Fibroblast of skin of left quadriceps (primary cell): ENCODE measurements around the gene EXOSC5.
"Not testable (repeated sequence)": the region's sequence is repeated elsewhere in the genome, so short reads cannot be mapped to it uniquely, and the experiment has no call there.

Experiments
- DNase-seq, 2 experiments: peaks; one replicate each; pipeline ENCODE4 v3.0.0-alpha.2; 2013; ENCODE audit warnings: low read depth in 2 of 2

Gene EXOSC5

DNA sequence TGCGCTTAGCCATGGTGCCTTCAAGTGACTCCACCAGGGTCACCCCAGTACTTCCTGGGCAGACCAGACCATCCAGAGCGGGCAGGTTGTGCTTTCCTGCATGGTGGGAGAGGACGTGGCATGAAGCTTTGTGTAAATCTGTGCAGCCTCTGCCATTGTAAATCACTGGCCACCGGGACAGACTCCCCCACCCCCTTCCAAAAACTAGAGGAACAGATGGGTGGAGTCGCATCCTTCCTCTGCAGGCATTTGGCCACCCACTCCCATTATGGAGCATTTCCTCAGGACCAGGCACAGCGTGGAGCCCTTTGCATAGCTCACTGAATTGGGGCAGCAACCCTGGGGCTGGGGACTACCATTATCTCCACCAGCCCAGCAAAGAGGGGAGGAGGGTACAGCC, 8.6 kb upstream of the EXOSC5 start:
- no peak for DNase-seq

DNA sequence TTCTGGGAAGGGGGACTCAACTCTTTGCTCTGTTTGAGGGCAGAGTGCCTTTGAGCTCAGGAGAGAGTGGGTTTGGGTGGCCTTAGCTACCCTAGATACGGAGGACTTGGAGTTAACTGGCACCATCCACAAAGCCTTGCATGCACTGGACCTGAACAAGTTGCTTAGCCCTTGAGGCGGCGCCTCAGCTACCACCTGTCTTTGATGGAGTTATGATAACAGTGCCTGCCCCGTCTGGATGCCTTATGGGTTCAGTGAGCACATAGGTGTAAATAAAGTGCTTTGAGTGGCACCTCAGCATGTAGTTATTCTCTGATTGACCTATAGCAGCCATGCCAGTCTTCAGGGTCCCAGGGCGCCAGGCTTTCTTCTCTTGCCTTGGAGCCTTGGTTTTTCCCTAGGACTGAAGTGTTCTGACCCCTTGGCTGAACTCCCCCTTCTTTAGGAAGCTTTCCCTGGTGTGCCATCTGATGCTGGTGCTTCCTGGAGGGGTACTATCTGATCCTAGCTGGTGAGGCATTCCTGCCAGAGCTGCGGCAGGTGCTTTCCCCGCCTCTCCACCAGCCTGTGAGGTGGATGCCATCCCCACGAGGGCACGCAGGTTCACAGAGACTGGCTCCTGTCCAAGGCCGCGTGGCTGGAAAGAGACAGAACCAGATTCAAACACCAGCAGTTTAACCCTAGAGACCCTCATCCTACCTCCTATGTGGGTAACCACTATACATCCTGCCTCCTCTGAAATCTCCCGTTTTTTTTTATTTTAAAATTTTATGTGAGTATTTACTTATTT, 6.2 kb upstream of the EXOSC5 start:
- DNase-seq: no peak

DNA sequence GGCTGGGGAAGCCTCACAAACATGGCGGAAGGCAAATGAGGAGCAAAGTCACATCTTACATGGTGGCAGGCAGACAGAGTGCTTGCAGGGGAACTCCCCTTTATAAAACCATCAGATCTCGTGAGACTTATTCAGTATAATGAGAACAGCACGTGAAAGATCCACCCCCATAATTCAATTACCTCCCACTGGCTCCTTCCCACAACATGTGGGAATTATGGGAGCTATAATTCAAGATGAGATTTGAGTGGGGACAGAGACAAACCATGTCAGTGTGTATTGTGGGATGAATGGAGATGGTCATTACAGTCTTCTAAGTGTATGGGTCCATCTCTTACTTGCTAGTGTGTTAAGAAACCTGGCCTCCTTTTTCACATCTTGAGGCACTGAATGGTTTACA, 4.9 kb upstream of the EXOSC5 start:
- no peak for DNase-seq

DNA sequence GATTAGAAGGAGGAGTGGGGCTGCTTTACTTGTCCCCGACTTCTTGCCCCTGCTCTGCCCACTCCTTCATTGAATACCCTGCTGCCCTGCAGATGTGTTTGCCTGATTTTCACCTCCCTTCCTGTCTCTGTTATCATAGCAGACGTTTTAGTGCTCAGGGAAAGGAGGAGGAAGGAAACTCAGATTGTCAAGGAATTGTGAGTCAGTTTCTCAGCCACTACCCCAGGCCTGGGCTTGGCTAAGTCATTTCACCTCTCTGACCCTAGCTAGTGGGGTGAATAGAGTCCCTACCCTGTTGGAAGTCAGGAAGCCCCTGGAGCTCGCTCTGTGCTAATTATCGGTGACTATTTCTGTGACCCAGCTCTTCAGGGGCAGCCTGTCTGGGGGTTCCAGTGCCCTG, 4.3 kb upstream of the EXOSC5 start:
- DNase-seq: no peak

DNA sequence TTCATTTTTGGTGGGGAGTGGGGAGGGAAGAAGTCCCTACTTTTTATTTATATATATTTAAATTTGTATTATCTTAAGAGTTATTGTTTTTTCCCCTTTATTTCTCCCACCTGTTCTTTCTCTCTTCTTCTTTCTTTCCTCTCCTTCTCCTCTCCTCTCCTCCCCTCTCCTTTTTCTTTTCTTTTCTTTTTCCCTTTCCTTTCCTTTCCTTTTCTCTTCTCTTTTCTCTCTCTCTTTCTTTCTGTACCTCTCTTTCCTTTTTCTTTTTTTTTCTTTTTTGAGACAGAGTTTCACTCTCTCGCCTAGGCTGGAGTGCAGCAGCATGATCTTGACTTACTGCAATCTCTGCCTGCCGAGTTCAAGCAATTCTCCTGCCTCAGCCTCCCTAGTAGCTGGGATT, 2.4 kb upstream of the EXOSC5 start:
- DNase-seq: no peak

DNA sequence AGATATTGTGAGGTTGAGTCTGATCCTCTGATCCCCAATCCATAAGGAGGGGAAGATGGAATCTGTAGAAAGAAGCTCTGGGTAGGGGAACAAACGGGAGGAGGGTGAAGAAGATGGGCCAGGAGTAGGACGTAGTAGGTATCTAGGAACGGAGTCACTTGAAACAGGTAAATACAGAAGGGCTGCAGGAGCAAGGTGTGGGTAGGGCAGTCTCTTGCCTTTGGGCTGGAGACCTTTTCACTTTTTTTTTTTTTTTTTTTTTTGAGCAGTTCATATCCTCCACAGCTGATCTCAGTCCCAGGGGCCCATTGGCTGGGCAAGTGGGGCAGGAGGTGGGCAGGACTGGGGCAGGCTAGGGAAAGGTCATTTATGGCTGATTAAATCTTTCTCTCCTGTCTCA, 1.9 kb upstream of the EXOSC5 start:
- no peak for DNase-seq

DNA sequence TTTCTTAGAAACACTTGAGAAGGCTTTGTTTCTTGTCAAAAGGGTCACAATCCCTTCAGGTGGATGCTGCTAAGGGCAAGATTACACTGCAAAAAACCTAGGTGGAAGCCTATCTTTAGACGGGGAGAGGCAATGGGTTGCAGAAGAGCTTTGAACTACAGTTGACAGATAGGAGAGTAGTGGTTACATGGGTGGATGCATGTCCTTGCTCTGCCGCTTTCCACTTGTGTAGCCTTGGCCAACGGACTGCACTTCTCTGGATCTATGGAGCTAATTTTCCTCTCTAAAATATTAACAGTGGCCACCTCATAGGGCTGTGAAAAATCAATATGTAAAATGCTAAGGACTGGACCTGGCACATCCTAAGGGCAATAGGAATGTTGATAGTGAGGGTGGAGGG, 1.4 kb upstream of the EXOSC5 start:
- DNase-seq: no peak

DNA sequence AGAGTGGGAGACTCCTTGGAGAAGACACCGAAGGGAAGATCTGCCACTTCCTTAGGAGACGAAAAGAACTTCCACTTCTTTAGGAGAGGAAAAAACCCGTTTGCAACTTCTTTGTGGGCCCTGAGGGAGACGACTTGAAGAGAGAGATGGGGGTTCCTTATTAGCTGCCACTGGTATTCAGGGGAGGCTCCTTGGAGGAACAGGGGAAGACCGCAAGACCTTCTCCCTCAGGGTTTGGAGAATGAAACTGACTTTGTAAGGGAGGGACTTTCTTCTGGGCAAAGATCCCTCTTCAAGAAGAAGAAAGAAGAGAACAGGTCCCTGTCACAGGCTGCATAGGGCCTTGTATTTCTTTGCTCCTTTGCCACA, 875 bp upstream of the EXOSC5 start:
- DNase-seq: no peak

DNA sequence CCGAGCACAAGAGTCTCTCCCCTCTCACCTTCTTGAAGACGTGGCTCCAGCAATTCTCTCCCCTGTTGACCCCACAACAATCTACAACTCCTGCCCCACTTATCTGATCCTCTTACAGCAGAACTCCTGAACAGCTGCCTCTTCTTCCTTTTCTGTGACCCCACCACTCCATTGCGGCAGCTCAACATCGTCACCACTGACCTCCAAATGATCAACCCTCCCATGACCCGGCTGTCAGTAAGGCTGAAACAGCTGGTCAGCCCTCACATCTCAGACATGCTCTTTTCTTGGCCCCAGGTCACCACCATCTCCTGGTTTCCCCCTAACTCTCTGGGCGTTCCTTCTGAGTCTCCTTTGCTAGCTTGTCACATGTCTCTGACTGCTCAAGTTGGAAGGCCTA, 1.8 kb downstream of the EXOSC5 start:
- no peak for DNase-seq

DNA sequence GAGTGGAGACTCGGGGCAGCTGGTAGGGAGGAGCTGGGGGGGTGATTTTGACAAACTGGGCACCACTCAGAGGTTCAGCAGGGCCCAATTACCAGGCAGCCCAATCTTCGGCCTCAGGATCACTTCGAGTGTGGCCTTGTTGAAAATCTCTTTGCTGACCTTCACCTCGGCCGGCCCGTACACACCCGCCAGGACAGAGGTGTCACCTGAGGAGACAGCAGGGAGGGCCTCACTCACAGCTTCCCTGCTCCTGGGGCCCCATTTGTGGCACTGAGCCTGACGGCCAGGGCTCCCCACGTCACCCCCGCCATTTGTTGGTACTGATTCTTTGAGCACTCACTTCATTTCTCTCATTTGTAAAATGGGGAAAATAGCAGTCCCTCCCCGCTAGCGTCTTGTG, 4.4 kb downstream of the EXOSC5 start:
- DNase-seq: no peak

DNA sequence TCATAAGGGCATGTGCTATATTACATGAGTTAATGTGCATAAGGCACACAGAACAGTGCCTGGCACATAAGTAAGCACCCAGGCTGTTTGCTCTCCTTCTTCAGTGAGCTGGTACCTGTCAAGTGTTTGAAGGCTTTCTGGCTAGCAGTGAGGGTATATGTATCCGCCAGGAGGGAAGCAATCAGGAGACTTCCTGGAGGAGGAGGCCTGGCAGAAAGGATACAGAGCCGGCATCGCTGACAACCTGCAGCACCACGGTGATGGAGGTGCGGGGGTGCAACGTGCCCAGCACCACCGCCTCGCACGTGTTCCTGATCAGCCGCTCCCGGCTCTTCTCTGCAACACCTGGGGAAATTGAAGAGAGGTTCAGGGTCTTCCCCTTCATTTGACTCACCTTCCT, 5.5 kb downstream of the EXOSC5 start:
- DNase-seq: no peak

DNA sequence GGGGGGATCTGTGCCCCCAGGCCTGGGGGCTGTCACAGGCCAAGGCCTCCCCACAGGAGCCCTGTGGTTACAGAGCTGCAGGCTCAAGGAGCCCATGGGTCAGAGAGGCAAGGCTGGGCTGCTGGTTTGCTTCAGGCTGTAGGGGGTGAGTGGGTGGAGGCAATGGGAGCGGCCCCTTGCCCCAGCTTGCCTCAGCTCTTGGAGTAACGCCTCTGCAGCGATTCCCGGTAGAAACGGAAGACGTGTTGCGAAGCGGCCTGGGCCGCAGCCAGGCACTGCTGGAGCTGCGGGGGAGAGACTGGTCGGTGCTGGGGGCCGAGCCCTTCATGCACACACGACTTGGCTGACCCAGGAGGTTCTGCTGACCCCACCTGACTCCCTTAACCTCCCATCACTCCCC, 10.7 kb downstream of the EXOSC5 start:
- DNase-seq: no peak

DNA sequence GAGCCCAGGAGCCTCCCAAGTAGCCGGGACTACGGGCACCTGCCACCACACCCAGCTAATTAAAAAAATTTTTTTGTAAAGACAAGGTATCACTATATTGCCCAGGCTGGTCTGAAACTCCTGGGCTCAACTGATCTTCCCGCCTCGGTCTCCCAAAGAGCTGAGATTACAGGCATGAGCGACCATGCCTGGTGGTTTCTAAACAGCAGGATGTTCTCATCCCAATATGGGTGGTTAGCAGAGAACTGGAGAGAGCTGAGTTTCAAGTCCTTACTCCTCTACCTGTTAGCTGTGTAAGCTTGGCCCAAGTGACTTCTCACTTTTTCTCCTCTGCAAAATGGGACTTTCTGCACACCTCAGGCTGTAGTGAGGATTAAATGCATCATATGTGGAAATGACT, 12.8 kb downstream of the EXOSC5 start:
- no peak for DNase-seq

DNA sequence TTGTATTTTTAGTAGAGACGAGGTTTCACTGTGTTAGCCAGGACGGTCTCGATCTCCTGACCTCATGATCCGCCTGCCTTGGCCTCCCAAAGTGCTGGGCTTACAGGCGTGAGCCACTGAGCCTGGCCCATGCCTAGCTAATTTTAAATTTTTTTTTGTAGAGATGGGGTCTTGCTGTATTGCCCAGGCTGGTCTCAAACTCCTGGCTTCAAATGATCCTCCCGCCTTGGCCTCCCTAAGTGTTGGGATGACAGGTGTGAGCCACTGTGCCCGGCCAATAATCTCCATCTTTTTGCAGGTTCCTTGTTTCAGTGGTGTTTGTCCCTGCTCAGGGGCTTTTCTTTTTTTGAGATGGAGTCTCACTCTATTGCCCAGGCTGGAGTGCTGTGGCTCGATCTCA, 15.6 kb downstream of the EXOSC5 start:
- not testable (repeated sequence) for DNase-seq

DNA sequence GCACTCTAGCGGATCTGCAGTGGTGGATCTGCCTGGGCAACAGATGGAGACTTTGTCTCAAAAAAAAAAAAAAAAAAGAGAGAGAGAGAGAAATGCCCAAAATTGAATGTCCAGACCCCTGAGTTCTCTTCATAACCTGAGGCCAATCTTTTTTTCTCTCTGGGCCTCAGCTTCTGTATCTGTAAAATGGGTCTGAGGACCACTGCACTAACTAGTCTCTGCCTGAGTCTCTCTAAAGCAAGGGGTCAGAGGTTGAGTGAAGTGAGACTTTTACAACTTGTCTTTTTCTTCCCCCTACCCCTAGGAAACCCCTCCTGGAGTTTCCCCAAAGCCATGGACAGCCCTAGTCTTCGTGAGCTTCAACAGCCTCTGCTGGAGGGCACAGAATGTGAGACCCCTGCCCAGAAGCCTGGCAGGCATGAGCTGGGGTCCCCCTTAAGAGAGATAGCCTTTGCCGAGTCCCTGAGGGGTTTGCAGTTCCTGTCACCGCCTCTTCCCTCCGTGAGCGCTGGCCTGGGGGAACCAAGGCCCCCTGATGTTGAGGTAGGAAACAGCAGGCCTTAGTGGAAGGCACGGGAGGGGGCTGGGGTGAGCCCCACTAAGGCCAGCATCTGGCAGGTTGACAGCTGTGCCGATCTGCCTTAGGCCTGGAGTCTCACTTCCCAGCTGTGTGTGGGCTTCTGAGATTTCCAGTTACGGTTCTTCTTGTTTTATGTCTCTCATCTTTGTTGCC, 19.0 kb downstream of the EXOSC5 start:
- no peak for DNase-seq

DNA sequence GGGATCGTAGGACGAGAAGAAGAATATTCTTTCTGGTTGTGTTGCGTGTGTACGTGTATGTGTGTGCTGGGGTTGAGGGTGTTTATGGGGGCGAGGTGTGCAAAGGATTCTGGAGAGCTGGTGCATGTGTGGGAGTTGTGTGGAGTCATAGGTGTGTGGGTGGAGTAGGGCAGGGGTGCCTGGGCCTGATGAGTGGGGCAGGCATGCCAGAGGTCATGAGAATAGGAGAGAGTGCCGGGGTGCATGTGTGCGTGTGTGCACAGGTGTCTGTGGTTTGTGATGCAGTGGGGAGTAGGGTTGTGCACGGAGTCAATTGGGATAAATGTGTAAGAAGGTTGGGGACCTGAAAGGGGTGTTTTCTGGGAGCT, 20.2 kb downstream of the EXOSC5 start:
- no peak for DNase-seq

DNA sequence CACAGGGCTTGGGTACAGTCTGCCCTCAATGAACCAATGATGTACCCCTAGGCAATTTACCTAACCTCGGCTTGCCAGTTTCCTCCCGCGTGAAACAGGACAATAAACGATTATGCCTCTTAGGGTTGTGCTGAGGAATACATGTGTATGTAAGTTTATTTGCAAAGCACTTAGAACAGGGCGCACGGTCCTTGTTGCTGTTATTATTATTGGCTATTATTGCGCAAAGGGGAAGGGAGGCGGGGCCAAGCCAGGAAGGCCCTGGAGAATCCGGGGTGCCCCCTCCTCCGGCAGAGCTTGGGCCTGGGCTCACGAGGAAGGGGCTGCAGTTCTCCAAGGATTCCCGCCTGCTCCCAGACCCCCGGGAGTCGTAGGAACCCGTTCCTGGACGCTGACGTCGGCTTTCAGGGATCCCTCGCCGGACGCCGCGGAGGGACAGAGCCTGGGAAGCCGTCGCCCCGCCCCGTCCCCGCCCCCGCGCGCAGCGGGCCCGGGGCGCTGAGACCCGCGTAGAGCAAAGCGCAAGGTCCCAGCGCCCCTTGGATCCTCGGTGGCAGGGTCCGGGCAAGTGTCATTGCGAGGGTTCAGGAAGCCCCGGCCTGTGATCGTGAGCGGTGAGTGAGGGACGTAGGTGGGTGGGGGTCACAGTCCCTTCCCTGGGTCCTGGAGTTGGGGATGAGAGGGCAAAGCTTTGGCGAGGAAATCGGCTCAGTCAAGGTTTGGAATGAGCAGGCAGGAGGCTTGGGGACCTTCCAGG, 20.7 kb downstream of the EXOSC5 start, which contains the start of gene TMEM91:
TSS of gene TMEM91 (plus strand) at position 293 of the 757 bp plus-strand sequence. CDS start 1,777 bp downstream, outside the sequence.
- no peak for DNase-seq

DNA sequence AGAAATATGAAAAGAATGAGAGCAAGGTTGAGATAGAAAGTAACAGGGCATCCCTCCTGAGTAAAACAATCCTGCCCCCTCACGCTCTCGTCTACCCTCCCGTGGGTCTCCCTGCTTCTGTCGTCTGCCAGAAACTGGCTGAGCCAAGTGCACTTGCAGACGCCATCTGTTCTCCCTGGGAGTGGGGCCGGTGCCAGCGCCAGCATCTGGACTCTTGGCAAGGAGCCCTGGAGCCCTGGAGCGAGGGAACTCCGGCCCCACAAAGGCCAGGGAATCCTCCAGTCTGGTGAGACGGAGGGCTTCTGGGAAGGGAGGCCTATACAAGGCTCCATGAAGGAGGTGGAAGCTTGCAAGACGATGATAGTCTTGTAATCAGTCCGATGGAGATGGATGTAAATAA, 23.2 kb downstream of the EXOSC5 start:
- DNase-seq: peak; percentile 81 to 85

DNA sequence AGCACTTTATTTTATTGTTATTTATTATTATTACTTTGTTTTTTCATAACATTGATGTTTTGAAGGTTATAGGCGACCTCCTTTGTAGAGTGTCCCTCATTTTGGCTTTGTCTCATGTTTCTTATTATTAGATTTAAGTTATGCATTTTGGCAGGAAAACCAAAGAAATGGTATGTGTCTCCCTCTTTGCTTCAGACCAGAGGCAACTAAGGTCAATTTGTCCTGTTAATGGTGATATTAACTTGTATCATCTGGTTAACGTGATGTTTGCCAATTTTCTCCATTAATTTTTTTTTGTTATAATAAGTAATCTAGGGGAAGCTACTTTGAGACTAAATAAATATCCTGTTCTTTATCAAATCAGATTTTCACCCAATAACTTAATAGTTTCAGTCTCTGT, 24.7 kb downstream of the EXOSC5 start:
- no peak for DNase-seq

DNA sequence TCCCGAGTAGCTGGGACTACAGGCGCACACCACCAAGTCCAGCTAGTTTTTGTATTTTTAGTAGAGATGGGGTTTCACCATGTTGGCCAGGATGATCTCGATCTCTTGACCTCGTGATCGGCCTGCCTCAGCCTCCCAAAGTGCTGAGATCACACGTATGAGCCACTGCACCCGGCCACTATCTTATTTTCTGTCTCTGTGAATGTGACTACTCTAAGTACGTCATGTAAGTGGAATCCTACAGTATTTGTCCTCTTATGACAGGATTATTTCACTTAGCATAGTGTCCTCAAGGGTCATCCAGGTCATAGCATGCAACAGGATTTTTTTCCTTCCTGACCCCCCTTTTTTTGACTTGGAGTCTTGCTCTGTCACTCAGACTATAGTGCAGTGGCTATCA, 25.6 kb downstream of the EXOSC5 start:
- DNase-seq: no peak

DNA sequence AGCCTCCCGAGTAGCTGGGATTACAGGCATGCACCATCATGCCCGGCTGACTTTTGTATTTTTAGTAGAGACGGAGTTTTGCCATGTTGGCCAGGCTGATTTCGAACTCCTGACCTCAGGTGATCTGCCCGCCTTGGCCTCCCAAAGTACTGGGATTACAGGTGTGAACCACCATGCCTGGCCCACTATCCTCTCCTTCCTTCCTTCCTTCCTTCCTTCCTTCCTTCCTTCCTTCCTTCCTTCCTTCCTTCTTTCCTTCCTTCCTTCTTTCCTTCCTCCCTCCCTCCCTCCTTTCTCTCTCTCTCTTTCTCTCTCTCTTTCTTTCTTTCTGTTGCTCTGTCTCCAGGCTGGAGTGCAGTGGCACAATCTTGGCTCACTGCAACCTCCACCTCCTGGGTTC, 26.0 kb downstream of the EXOSC5 start:
- not testable (repeated sequence) for DNase-seq

DNA sequence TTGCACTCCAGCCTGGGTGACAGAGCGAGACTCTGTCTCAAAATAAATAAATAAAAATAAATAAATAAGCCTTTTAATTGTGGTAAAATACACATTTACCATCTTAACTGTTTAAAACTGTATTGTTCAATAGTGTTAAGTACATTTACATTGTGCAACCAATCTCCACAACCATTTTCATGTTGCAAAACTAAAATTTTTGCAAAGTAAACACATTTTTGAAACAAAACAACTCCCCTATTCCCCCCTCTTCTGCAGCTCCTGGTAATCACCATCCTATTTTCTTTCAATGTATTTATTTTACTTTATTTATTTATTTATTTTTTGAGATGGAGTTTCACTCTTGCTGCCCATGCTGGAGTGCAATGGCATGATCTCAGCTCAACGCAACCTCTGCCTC, 27.4 kb downstream of the EXOSC5 start:
- DNase-seq: no peak

DNA sequence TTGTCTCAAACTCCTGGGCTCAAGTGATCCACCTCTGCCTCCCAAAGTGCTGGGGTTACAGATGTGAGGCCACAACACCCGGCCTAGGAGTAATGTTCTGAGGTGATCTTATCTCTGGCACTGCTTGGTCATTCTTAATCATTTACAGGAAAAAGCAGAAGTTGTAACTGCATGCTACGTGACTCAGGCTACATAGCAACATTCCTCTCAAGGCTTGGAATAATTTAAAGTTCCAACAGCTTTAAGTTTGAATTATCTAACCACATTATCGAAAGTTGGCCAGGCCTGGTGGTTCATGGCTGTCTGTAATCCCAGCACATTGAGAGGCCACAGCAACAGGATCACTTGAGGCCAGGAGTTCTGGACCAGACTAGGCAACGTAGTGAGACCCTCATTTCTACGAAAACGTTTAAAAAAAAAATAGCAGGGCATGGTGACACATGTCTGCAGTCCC, 29.3 kb downstream of the EXOSC5 start:
- peak; percentile 84 to 85 for DNase-seq
